Activated CD8-positive, alpha-beta T cell treated with anti-CD3 and anti-CD28 coated beads for 36 hours (primary cell): Measurements from ENCODE around the gene ATP6V0B. TPM values are rescaled to one million over a fixed set of nuclear protein-coding genes. Genes with fewer than 3 reads are reported as not detected.

Experiments
- ATAC-seq: fragments of 200-7000 bp; cut with Tn5 transposase; one replicate; pipeline ENCODE4 v1.10.0; 2021; ENCODE audit warnings: mild to moderate bottlenecking, moderate library complexity
- CTCF ChIA-PET: fragments of 350-600 bp; sonication (Branson Sonifier 250); formaldehyde crosslinking; loops from one replicate; lab custom pipeline; 2021; ENCODE audit warnings: antibody characterized with exemption; lab: Charles Lee
- POLR2A ChIA-PET: fragments of 350-600 bp; sonication (Branson Sonifier 250); formaldehyde crosslinking; loops from one replicate; lab custom pipeline; 2021; ENCODE audit warnings: antibody characterized with exemption; lab: Charles Lee
- DNase-seq: peaks from one replicate; pipeline ENCODE4 v3.0.0-alpha.2; 2020
- H3K27ac Mint-ChIP-seq: one replicate; pipeline ENCODE4 v1.8.0; 2021; ENCODE audit warnings: mild to moderate bottlenecking, mixed read lengths
- H3K27me3 Mint-ChIP-seq: one replicate; pipeline ENCODE4 v1.8.0; 2021; ENCODE audit warnings: mixed read lengths
- H3K36me3 Mint-ChIP-seq: one replicate; pipeline ENCODE4 v1.8.0; 2021; ENCODE audit warnings: low read depth, mixed read lengths
- H3K4me1 Mint-ChIP-seq: one replicate; pipeline ENCODE4 v1.8.0; 2021; ENCODE audit warnings: low read depth, mixed read lengths
- H3K4me3 Mint-ChIP-seq: one replicate; pipeline ENCODE4 v1.8.0; 2021; ENCODE audit warnings: mild to moderate bottlenecking, moderate library complexity, mixed read lengths
- H3K9me3 Mint-ChIP-seq: one replicate; pipeline ENCODE4 v1.8.0; 2021; ENCODE audit warnings: mixed read lengths
- intact Hi-C: fragments of 100-400 bp; cut with micrococcal nuclease; formaldehyde crosslinking; loops from one replicate; pipeline ENCODE4 v1.10.0; 2022
- total RNA-seq, 2 experiments: library from RNA; stranded (reverse); gene quantifications; one replicate each; pipeline ENCODE4 v1.2.3, GENCODE V29; 2021
- TF ChIP-seq, protein P1 (sequence below): fragments of 200-600 bp; IDR thresholded peaks from one replicate; pipeline ENCODE4 v1.8.0; 2022; ENCODE audit warnings: antibody characterized with exemption, mild to moderate bottlenecking

The ATP6V0B gene
- total RNA-seq, 2 experiments from 2014 or later = 67.6 to 75.5 TPM

DNA sequence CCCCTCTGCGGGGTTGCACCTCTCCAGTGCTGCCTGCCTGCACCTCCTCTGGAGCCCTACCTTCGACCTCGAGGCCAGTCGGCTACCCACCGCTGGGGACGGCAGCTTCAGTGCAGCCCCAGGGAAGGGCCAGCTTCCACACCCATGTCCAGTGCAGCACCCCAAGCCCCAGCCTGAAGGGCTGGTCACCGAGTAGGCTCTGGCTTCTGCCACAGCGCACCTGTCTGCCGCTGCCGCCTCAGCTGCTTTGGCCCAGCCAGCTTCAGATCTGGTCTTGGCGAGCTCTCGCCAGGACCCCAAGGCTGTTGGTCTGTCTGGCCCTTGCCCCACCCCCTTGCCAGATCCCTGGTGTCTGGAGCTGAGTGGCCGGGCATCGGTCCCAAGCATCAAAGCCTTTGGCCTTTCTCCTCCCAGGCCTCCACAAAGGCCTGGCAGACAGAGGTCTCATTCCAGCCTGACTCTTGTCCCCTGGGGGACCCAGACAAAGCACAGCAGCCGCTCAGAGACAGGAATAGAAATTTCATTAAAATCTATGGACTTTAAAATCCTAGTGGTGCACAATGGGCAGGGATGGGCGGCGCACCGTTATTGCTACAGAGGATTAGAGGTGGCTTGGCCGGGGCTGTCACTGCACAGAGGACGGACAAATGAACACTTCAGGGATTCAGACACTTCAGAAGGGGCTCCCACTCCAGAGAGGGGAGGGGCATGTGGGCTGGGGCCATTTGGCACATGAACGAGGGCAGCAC lies 21.4 kb downstream of the ATP6V0B start:
- Mint-ChIP-seq H3K27me3 (no peaks in the 10 kb centered on the region), H3K9me3 (no peaks in the 10 kb centered on the region), H3K4me1 (peaks cover 8% of the 10 kb centered on the region), H3K36me3 (peaks cover 8% of the 10 kb centered on the region), H3K4me3 (no peak overlapping the region), H3K27ac (no peak overlapping the region)
- ATAC-seq (no peak), DNase-seq (no peak)
- intact Hi-C loops = no loop called here
- ChIA-PET CTCF (interaction anchor here (1.3 kb wide), 1 partner anchor 9 kb away, joined by 6 read pairs; no protein-coding TSS in a partner anchor), POLR2A (no interaction called here)
- TF ChIP-seq, protein P1, sequence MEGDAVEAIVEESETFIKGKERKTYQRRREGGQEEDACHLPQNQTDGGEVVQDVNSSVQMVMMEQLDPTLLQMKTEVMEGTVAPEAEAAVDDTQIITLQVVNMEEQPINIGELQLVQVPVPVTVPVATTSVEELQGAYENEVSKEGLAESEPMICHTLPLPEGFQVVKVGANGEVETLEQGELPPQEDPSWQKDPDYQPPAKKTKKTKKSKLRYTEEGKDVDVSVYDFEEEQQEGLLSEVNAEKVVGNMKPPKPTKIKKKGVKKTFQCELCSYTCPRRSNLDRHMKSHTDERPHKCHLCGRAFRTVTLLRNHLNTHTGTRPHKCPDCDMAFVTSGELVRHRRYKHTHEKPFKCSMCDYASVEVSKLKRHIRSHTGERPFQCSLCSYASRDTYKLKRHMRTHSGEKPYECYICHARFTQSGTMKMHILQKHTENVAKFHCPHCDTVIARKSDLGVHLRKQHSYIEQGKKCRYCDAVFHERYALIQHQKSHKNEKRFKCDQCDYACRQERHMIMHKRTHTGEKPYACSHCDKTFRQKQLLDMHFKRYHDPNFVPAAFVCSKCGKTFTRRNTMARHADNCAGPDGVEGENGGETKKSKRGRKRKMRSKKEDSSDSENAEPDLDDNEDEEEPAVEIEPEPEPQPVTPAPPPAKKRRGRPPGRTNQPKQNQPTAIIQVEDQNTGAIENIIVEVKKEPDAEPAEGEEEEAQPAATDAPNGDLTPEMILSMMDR = no peak

DNA sequence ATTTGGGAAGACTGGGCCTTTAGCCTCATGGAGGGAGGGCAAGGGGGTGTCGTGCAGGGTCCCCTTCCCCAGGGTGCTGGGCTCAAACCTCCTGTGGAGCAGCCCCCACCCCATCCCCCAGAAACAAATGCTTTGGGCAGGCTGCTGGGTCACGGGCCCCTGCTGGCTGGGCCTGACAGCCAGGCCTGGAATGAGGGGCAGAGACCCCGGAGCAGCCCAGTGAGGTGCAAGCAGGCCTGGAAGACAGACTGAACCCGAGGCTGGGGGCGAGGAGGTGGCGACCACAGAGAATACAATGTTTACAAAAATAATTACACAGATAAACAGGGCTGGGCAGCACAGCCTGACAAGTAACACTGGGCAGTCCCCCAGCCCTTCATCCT lies 22.0 kb downstream of the ATP6V0B start:
- ChIA-PET POLR2A (no interaction called here), CTCF (no interaction called here)
- Mint-ChIP-seq H3K27me3 (no peaks in the 10 kb centered on the region), H3K27ac (no peak overlapping the region), H3K4me3 (no peak overlapping the region), H3K36me3 (peaks cover 12% of the 10 kb centered on the region), H3K9me3 (no peaks in the 10 kb centered on the region), H3K4me1 (peaks cover 4% of the 10 kb centered on the region)
- intact Hi-C loops = no loop called here
- TF ChIP-seq, protein P1 = no peak
- no peak for ATAC-seq
- DNase-seq = no peak

DNA sequence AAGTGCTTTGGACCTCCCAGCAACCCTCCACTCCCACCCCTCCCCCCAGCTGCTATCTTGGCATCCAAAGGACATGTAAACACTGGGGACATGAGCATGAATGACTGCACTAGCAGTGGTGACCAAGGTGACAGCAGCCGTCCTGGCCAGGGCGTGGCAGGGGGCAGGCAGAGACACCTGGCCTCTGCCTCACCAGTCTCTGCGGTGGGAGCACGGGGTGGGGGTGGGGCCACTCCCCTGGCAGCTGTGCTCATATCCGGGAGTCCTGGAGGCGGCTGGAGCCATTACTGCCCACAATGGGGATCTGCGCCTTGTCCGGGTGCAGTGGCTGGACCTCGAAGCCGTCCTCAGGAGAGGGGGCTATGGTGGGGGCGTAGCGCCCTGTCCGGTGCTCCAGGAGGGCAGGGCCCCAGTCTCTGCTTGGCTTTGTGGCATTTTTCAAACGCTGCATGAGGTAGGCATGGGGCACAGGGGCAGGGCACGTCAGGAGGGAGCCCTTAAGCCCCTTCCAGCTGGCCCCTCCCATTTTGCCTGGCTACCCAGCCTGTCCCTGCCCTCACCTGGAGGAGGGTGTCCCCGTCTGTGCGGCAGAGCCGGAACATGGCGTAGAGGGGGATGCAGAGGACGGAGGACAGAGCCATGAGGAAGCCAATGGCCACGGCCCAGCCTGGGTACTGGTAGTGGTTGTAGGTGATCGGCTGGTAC lies 22.7 kb downstream of the ATP6V0B start:
- ATAC-seq = no peak
- Mint-ChIP-seq H3K9me3 (no peaks in the 10 kb centered on the region), H3K27ac (no peak overlapping the region), H3K27me3 (no peaks in the 10 kb centered on the region), H3K4me3 (no peak overlapping the region), H3K36me3 (peaks cover 14% of the 10 kb centered on the region), H3K4me1 (no peaks in the 10 kb centered on the region)
- TF ChIP-seq, protein P1 = no peak
- ChIA-PET POLR2A (no interaction called here), CTCF (no interaction called here)
- intact Hi-C loops = no loop called here
- no peak for DNase-seq

DNA sequence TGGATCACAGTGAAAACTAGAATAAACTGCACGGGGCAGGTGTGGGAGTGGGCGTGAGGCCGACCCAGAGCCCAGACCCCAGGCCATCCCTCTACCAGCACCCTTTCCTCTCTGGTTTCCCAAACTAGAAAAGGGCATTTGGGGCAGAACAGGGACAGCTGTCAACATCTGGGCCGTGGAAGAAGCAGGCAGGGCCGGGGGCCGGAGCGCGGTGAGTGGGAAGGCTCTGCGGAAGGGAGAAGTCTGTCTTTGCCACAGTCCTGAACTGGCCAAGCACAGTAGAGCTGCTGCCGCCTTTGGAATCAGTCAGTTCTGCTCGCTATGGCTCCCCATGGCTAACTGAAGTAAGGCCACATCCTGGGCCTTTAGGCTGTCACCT lies 23.2 kb downstream of the ATP6V0B start:
- Mint-ChIP-seq H3K4me3 (no peak overlapping the region), H3K36me3 (peaks cover 14% of the 10 kb centered on the region), H3K9me3 (no peaks in the 10 kb centered on the region), H3K27me3 (no peaks in the 10 kb centered on the region), H3K27ac (no peak overlapping the region), H3K4me1 (no peaks in the 10 kb centered on the region)
- TF ChIP-seq, protein P1 = no peak
- no peak for ATAC-seq
- CTCF ChIA-PET = no interaction called here
- no peak for DNase-seq
- intact Hi-C loops = no loop called here
- POLR2A ChIA-PET = no interaction called here

DNA sequence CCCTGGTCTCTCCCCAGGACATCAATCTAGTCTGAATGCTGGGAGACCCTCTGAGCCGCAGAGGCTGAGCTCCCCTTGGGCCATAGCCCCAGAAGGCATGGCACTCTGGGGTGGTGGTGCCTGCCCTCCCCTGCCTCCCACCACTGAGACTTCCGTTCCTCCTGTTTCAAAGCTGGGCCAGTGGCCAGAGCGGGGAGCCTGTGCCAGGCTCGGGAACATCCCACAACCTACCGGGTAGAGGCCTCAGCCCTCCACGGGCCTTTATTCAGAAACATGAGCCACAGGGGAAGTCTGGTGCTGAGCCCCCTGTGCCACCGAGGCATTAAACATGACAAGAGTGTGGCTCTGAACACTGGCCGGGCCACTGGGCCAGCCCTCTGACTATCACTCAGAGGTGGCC lies 24.7 kb downstream of the ATP6V0B start:
- DNase-seq (no peak), ATAC-seq (no peak)
- H3K36me3 Mint-ChIP-seq = peaks cover 14% of the 10 kb centered on the region
- ChIA-PET CTCF (interaction anchor here (1.0 to 1.6 kb wide), 3 partner anchors 47 to 65 kb away, joined by 3 to 8 read pairs (median 6); no protein-coding TSS in a partner anchor), POLR2A (interaction anchor here (1.3 kb wide), 1 partner anchor 30 kb away, joined by 3 read pairs; no protein-coding TSS in a partner anchor)
- H3K9me3 Mint-ChIP-seq = no peaks in the 10 kb centered on the region
- no peaks in the 10 kb centered on the region for H3K4me1 Mint-ChIP-seq
- intact Hi-C loops = no loop called here
- TF ChIP-seq, protein P1 = no peak
- no peaks in the 10 kb centered on the region for H3K27me3 Mint-ChIP-seq
- H3K4me3 Mint-ChIP-seq = no peak overlapping the region
- H3K27ac Mint-ChIP-seq = no peak overlapping the region
